ENCODE measurements around the gene SUN5.

DNA sequence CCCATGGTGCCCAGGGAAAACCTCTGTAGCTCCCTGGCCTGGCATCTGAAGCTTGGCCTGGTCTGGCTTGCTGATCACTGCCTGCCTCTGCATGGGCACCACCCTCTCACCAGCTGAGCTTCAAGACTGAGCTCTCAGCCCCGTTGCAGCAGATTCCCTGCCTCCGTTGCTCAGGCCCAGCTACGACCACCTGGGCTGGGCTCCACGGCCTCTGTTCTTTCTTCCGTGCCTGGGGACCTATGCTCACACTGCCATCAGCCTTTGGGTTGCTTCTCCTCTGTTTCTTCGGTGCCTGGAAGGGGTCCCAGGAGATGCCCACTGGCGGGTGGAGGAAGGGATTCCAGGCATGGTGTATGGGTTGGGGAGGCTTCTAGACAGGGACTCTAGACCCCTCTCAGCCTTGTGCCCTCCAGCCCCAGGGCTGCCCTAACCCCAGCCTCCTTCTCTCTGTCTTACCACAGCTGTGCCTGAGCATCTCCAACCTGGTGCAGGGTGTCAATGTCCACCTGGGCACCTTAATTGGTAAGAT lies 12.4 kb upstream of the SUN5 start:
- TF ChIP-seq, protein P1, sequence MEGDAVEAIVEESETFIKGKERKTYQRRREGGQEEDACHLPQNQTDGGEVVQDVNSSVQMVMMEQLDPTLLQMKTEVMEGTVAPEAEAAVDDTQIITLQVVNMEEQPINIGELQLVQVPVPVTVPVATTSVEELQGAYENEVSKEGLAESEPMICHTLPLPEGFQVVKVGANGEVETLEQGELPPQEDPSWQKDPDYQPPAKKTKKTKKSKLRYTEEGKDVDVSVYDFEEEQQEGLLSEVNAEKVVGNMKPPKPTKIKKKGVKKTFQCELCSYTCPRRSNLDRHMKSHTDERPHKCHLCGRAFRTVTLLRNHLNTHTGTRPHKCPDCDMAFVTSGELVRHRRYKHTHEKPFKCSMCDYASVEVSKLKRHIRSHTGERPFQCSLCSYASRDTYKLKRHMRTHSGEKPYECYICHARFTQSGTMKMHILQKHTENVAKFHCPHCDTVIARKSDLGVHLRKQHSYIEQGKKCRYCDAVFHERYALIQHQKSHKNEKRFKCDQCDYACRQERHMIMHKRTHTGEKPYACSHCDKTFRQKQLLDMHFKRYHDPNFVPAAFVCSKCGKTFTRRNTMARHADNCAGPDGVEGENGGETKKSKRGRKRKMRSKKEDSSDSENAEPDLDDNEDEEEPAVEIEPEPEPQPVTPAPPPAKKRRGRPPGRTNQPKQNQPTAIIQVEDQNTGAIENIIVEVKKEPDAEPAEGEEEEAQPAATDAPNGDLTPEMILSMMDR (conservative IDR thresholded peaks at IDR 0.05; ENCODE audit: low read depth, low read length), result no peak
- TF ChIP-seq EZH2phosphoT487 (IDR thresholded peaks at IDR 0.05; ENCODE audit: borderline replicate concordance, low read length), result no peak
